ENCODE data around the gene FGF3.

GRCh38 chr11:69814902-69815301 is 4.3 kb downstream of the FGF3 start:
- TF ChIP-seq CTCF (IDR thresholded peaks at IDR 0.05) (no peak), POLR2A (IDR thresholded peaks at IDR 0.05) (no peak)

Data from stomach (tissue), 4 donors.